HepG2 (cell line): ENCODE data around the gene TMEM141. TPM values are rescaled to one million over a fixed set of nuclear protein-coding genes. Genes with fewer than 3 reads are reported as not detected.

Source experiments
- ATAC-seq: fragments of 200-7000 bp; cut with Tn5 transposase; 3 replicates; pipeline ENCODE4 v1.9.1; 2020; ENCODE audit warnings: mild to moderate bottlenecking, moderate library complexity
- BruUV-seq: library from RNA; stranded (reverse); fragments of 400-500 nt; replicated peaks from 2 replicates; lab custom pipeline; 2021; lab: Mats Ljungman, UMichigan
- CTCF ChIA-PET: fragments of 300-600 bp; formaldehyde crosslinking; extraction: SDS; loops from one replicate; lab custom pipeline; 2021; ENCODE audit warnings: low total read pairs, inconsistent platforms, low intra/inter-chr PET ratio; lab: Yijun Ruan, JAX
- POLR2A ChIA-PET: fragments of 350-600 bp; sonication (Branson Sonifier 250); formaldehyde crosslinking; loops from one replicate; lab custom pipeline; 2020; ENCODE audit warnings: antibody characterized with exemption, inconsistent platforms; lab: Yijun Ruan, JAX
- DNase-seq: peaks from one replicate; pipeline ENCODE4 v3.0.0-alpha.2; 2015; ENCODE audit warnings: low spot score
- FAIRE-seq: peaks from 3 replicates; lab custom pipeline; 2011; peaks lifted over from hg19 to GRCh38; lab: Jason Lieb, UNC
- H2AFZ ChIP-seq: one replicate; pipeline ENCODE4 v1.6.1; 2011; ENCODE audit warnings: low read length, inconsistent platforms
- H3K27ac ChIP-seq: fragments of 300-600 bp; 3 replicates; pipeline ENCODE4 v1.8.0; 2011; ENCODE audit warnings: mixed run types, mild to moderate bottlenecking, mixed read lengths, low read length, inconsistent platforms; ENCODE audit not compliant: insufficient read depth; ENCODE audit errors: extremely low read length
- H3K27me3 ChIP-seq, 2 experiments: fragments of 200-600 bp in 1 of 2; 2 replicates in 1 of 2; 3 replicates in 1 of 2; pipeline versions ENCODE4 v1.6.0 to v1.8.0; 2011; ENCODE audit warnings: low read length in 2 of 2, mild to moderate bottlenecking in 2 of 2, moderate library complexity in 2 of 2, inconsistent platforms in 1 of 2; ENCODE audit not compliant: insufficient read depth in 2 of 2, control insufficient read depth in 1 of 2
- H3K36me3 ChIP-seq, 2 experiments: fragments of 200-600 bp in 1 of 2; replicated peaks in 1 of 2; 2 replicates in 1 of 2; 3 replicates in 1 of 2; pipeline versions ENCODE4 v1.5.1 to v1.8.0; 2011; ENCODE audit warnings: low read length in 2 of 2, inconsistent platforms in 1 of 2; ENCODE audit not compliant: insufficient read depth in 2 of 2, control insufficient read depth in 1 of 2
- H3K4me1 ChIP-seq: 2 replicates; pipeline ENCODE4 v1.5.1; 2012; ENCODE audit warnings: low read length, inconsistent platforms; ENCODE audit not compliant: insufficient read depth
- H3K4me2 ChIP-seq: 2 replicates; pipeline ENCODE4 v1.6.0; 2011; ENCODE audit warnings: low read depth, low read length, inconsistent platforms
- H3K4me3 ChIP-seq, 3 experiments: fragments of 200-600 bp in 1 of 3; sonication (generic), shearing (Covaris generic) in 1 of 3; replicated peaks in 1 of 3; 2 replicates each; pipeline ENCODE4 v1.5.1; 2011 to 2016; ENCODE audit warnings: low read length in 3 of 3, inconsistent platforms in 2 of 3, low read depth in 2 of 3, mild to moderate bottlenecking in 2 of 3, control low read depth in 1 of 3, mixed read lengths in 1 of 3; ENCODE audit not compliant: insufficient read depth in 1 of 3
- H3K79me2 ChIP-seq: one replicate; pipeline ENCODE4 v1.6.1; 2011; ENCODE audit warnings: low read length, inconsistent platforms; ENCODE audit not compliant: insufficient read depth
- H3K9ac ChIP-seq: 2 replicates; pipeline ENCODE4 v1.6.0; 2011; ENCODE audit warnings: mild to moderate bottlenecking, low read depth, low read length, inconsistent platforms; ENCODE audit not compliant: insufficient read depth
- H3K9me3 ChIP-seq: 2 replicates; pipeline ENCODE4 v1.5.1; 2012; ENCODE audit warnings: mild to moderate bottlenecking, low read length
- H4K20me1 ChIP-seq: 2 replicates; pipeline ENCODE4 v1.6.0; 2011; ENCODE audit warnings: inconsistent platforms, mild to moderate bottlenecking, low read length, moderate library complexity; ENCODE audit not compliant: insufficient read depth
- CAMTA2 ChIP-seq: sonication (generic); formaldehyde crosslinking; IDR thresholded peaks from 2 replicates; pipeline ENCODE4 v1.4.0; 2020; ENCODE audit warnings: mild to moderate bottlenecking, missing genetic modification reagents, borderline replicate concordance
- FOSL2 ChIP-seq: sonication (generic); formaldehyde crosslinking; IDR thresholded peaks from 2 replicates; pipeline ENCODE4 v1.4.0; 2020; ENCODE audit warnings: missing genetic modification reagents
- JDP2 ChIP-seq: sonication (generic); formaldehyde crosslinking; IDR thresholded peaks from 2 replicates; pipeline ENCODE4 v1.8.1; 2022; ENCODE audit warnings: missing genetic modification reagents, borderline replicate concordance
- MAF1 ChIP-seq: sonication (generic); formaldehyde crosslinking; IDR thresholded peaks from 2 replicates; pipeline ENCODE4 v1.5.0; 2020; ENCODE audit warnings: missing genetic modification reagents, borderline replicate concordance
- MATR3 ChIP-seq: sonication (generic); formaldehyde crosslinking; IDR thresholded peaks from 2 replicates; pipeline ENCODE4 v1.4.0; 2020; ENCODE audit warnings: missing genetic modification reagents
- MXD4 ChIP-seq: IDR thresholded peaks from 2 replicates; pipeline ENCODE4 v1.6.1; 2016; ENCODE audit warnings: mild to moderate bottlenecking, missing biosample characterization, missing genetic modification reagents
- PCBP1 ChIP-seq: fragments of 200-400 bp; formaldehyde crosslinking; IDR thresholded peaks from 2 replicates; pipeline ENCODE4 v1.6.1; 2017; ENCODE audit warnings: mild to moderate bottlenecking, low read depth, low read length, borderline replicate concordance
- RBM39 ChIP-seq: fragments of 200-400 bp; formaldehyde crosslinking; IDR thresholded peaks from one replicate; pipeline ENCODE4 v1.6.1; 2018; ENCODE audit warnings: antibody characterized with exemption, mild to moderate bottlenecking, low read depth, low read length; ENCODE audit not compliant: poor library complexity, severe bottlenecking
- RFX3 ChIP-seq: IDR thresholded peaks from 2 replicates; pipeline ENCODE4 v1.6.1; 2016; ENCODE audit warnings: missing biosample characterization, missing genetic modification reagents
- SIN3B ChIP-seq: fragments of 150-350 bp; IDR thresholded peaks from 2 replicates; pipeline ENCODE4 v1.6.1; 2014; ENCODE audit warnings: low read length
- SIX1 ChIP-seq: sonication (generic); formaldehyde crosslinking; IDR thresholded peaks from 2 replicates; pipeline ENCODE4 v1.4.0; 2020; ENCODE audit warnings: missing genetic modification reagents, borderline replicate concordance
- STAT5B ChIP-seq: sonication (generic); formaldehyde crosslinking; IDR thresholded peaks from 2 replicates; pipeline ENCODE4 v1.4.0; 2020; ENCODE audit warnings: missing genetic modification reagents
- ZBTB7A ChIP-seq: sonication (generic); formaldehyde crosslinking; IDR thresholded peaks from 2 replicates; pipeline ENCODE4 v1.8.0; 2022; ENCODE audit warnings: mild to moderate bottlenecking, missing genetic modification reagents
- ZBTB7B ChIP-seq: sonication (generic); formaldehyde crosslinking; IDR thresholded peaks from 2 replicates; pipeline ENCODE4 v1.4.0; 2020; ENCODE audit warnings: missing genetic modification reagents
- ZFP36L2 ChIP-seq: sonication (generic); formaldehyde crosslinking; IDR thresholded peaks from 2 replicates; pipeline ENCODE4 v1.4.0; 2020; ENCODE audit warnings: missing genetic modification reagents
- ZNF468 ChIP-seq: sonication (generic); formaldehyde crosslinking; IDR thresholded peaks from 2 replicates; pipeline ENCODE4 v1.8.0; 2022; ENCODE audit warnings: mild to moderate bottlenecking, moderate library complexity, missing genetic modification reagents
- ZNF841 ChIP-seq: sonication (generic); formaldehyde crosslinking; IDR thresholded peaks from 2 replicates; pipeline ENCODE4 v1.8.1; 2023; ENCODE audit warnings: missing genetic modification reagents, borderline replicate concordance
- WGBS: methylation state at CpG from one replicate; pipeline ENCODE4 v1.1.6; 2017; ENCODE audit warnings: low lambda C conversion rate; 5-methylcytosine and 5-hydroxymethylcytosine counted together
- in situ Hi-C: cut with HindIII; loops from 2 replicates; pipeline ENCODE4 v1.10.0; 2017; ENCODE audit warnings: low pct_unique_long_range_greater_than_20kb; ENCODE audit not compliant: extremely low pct_ligation_motif_present
- intact Hi-C: fragments of 100-400 bp; cut with micrococcal nuclease; formaldehyde crosslinking; loops from one replicate; pipeline ENCODE4 v1.10.0; 2022; ENCODE audit not compliant: unreplicated experiment
- polyA plus RNA-seq, 8 experiments: library from polyadenylated mRNA; depleted of rRNA in 3 of 8; stranded (reverse) in 7 of 8; unstranded in 1 of 8; fragments of >200 nt; fragmentation: Illumina TruSeq in 4 of 8; extraction: Trizol in 4 of 8; gene quantifications; 2 replicates each; pipeline versions ENCODE4 v1.2.1 to v1.2.3, GENCODE V29; 2011 to 2016; ENCODE audit warnings: low read depth in 4 of 8, missing spikeins in 1 of 8, mixed read lengths in 1 of 8; ENCODE audit not compliant: insufficient read depth in 1 of 8
- total RNA-seq, 5 experiments: library from RNA; depleted of rRNA; stranded (reverse); fragments of >200 nt; fragmentation: Illumina TruSeq; extraction: Trizol; gene quantifications; 2 replicates each; pipeline ENCODE4 v1.2.3, GENCODE V29; 2016; ENCODE audit warnings: low read depth in 1 of 5
- TF ChIP-seq, protein P1 (sequence below): sonication (generic); formaldehyde crosslinking; IDR thresholded peaks from 2 replicates; pipeline ENCODE4 v1.9.0; 2021; ENCODE audit warnings: missing genetic modification reagents, mild to moderate bottlenecking, borderline replicate concordance
- TF ChIP-seq, protein P2 (sequence below): sonication (generic); formaldehyde crosslinking; IDR thresholded peaks from 2 replicates; pipeline ENCODE4 v1.9.0; 2021; ENCODE audit warnings: missing genetic modification reagents, mild to moderate bottlenecking, borderline replicate concordance

The TMEM141 gene
- total and polyA plus RNA-seq, 2 of the 13 experiments (the other 11 are each of a cell fraction or from before 2014, with no cell fraction given) = 81.0 to 202 TPM

DNA sequence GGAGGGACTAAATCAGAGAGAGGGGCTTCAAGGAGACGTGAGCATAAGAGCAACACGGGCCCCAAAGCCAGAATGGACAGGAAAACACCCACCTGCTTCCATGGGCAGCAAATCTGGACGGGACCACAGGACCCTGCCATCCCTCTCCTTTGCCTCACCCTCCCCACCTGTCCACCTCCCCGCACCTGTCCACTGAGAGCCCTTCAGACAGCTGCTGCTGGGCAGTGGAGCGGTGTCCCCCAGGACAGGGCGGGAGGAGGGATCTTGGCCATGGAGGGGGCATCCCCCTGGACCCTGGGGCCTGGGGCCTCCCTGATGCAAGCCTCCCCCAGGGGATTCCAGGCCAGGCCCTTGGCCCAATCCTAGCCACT lies 7.5 kb downstream of the TMEM141 start:
- Histone ChIP-seq H3K4me2 (peak overlapping the region; percentile 90), H3K9ac (peak overlapping the region; percentile 70), H3K79me2 (peaks cover 35% of the 10 kb centered on the region), H3K4me3 (peak overlapping the region; percentile 57 to 85 (median 75); a peak in 5 of 6 replicates), H3K9me3 (no peaks in the 10 kb centered on the region), H3K4me1 (peaks cover 75% of the 10 kb centered on the region), H3K36me3 (peaks cover 0 to 1% of the 10 kb centered on the region in 2 experiments; a peak in 1 of 5 replicates), H3K27ac (peak overlapping the region; percentile 84), H4K20me1 (no peaks in the 10 kb centered on the region; the same call in none of the 2 replicates), H3K27me3 (no peaks in the 10 kb centered on the region), H2AFZ (no peak overlapping the region)
- WGBS = 5% methylated on average over 4 of the region's 6 CpGs
- intact Hi-C loops (no loop called here), in situ Hi-C loops (no loop called here)
- FAIRE-seq = no peak
- CTCF ChIA-PET = no interaction called here
- DNase-seq = no peak
- ATAC-seq = peak; percentile 3
- no TSS peak for BruUV-seq
- POLR2A ChIA-PET = interaction anchor here (0.7 to 2.8 kb wide), 5 partner anchors 8 to 255 kb away, joined by 3 to 35 read pairs (median 8); partner anchors contain the start of genes CLIC3, ENTPD2, RABL6 and TMEM141
- TF ChIP-seq SIX1 (CRISPR knock-in tag) (no peak), MAF1 (no peak), FOSL2 (no peak), JDP2 (CRISPR knock-in tag) (no peak), MATR3 (CRISPR knock-in tag) (no peak), ZFP36L2 (CRISPR knock-in tag) (no peak), RFX3 (CRISPR knock-in tag) (no peak), ZBTB7A (no peak), CAMTA2 (CRISPR knock-in tag) (peak; percentile 31; the same call in 1 of the 2 replicates), ZBTB7B (CRISPR knock-in tag) (no peak), RBM39 (peak; percentile 21), ZNF468 (CRISPR knock-in tag) (no peak), SIN3B (no peak), PCBP1 (peak; percentile 95; the same call in 1 of the 2 replicates), ZNF841 (no peak), STAT5B (CRISPR knock-in tag) (no peak), MXD4 (no peak)
- TF ChIP-seq, protein P1, sequence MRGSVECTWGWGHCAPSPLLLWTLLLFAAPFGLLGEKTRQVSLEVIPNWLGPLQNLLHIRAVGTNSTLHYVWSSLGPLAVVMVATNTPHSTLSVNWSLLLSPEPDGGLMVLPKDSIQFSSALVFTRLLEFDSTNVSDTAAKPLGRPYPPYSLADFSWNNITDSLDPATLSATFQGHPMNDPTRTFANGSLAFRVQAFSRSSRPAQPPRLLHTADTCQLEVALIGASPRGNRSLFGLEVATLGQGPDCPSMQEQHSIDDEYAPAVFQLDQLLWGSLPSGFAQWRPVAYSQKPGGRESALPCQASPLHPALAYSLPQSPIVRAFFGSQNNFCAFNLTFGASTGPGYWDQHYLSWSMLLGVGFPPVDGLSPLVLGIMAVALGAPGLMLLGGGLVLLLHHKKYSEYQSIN (CRISPR knock-in tag) = no peak
- TF ChIP-seq, protein P2, sequence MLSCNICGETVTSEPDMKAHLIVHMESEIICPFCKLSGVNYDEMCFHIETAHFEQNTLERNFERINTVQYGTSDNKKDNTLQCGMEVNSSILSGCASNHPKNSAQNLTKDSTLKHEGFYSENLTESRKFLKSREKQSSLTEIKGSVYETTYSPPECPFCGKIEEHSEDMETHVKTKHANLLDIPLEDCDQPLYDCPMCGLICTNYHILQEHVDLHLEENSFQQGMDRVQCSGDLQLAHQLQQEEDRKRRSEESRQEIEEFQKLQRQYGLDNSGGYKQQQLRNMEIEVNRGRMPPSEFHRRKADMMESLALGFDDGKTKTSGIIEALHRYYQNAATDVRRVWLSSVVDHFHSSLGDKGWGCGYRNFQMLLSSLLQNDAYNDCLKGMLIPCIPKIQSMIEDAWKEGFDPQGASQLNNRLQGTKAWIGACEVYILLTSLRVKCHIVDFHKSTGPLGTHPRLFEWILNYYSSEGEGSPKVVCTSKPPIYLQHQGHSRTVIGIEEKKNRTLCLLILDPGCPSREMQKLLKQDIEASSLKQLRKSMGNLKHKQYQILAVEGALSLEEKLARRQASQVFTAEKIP (CRISPR knock-in tag) = no peak
